H9 (cell line): ENCODE measurements around the gene VWA1. TPM values are rescaled to one million over a fixed set of nuclear protein-coding genes. Genes with fewer than 3 reads are reported as not detected.

Source experiments
- DNase-seq: peaks from one replicate; pipeline ENCODE4 v3.0.0-alpha.2; 2017
- H2AFZ ChIP-seq: one replicate; pipeline ENCODE4 v1.6.1; 2013; ENCODE audit warnings: mild to moderate bottlenecking, low read length, control low read depth, moderate library complexity
- H2AK5ac ChIP-seq: 2 replicates; pipeline ENCODE4 v1.6.1; 2013; ENCODE audit warnings: low read length, control low read depth, mixed read lengths; ENCODE audit not compliant: insufficient read length
- H2BK120ac ChIP-seq: one replicate; pipeline ENCODE4 v1.6.1; 2013; ENCODE audit warnings: low read depth, mild to moderate bottlenecking, low read length, control low read depth, inconsistent platforms; ENCODE audit not compliant: poor library complexity, severe bottlenecking
- H2BK12ac ChIP-seq: 2 replicates; pipeline ENCODE4 v1.6.1; 2013; ENCODE audit warnings: low read length, control low read depth, mixed read lengths, low read depth; ENCODE audit not compliant: insufficient read length
- H2BK15ac ChIP-seq: 2 replicates; pipeline ENCODE4 v1.6.1; 2013; ENCODE audit warnings: low read depth, low read length, control low read depth
- H2BK20ac ChIP-seq: one replicate; pipeline ENCODE4 v1.6.1; 2013; ENCODE audit warnings: low read depth, mild to moderate bottlenecking, low read length, control low read depth, inconsistent platforms; ENCODE audit not compliant: poor library complexity, severe bottlenecking
- H2BK5ac ChIP-seq: 2 replicates; pipeline ENCODE4 v1.6.1; 2013; ENCODE audit warnings: low read length, control low read depth, mixed read lengths; ENCODE audit not compliant: insufficient read length
- H3K14ac ChIP-seq: 2 replicates; pipeline ENCODE4 v1.6.1; 2013; ENCODE audit warnings: low read length, control low read depth; ENCODE audit not compliant: insufficient read depth
- H3K18ac ChIP-seq: 2 replicates; pipeline ENCODE4 v1.6.1; 2013; ENCODE audit warnings: low read depth, mild to moderate bottlenecking, mixed read lengths, low read length, control low read depth; ENCODE audit not compliant: insufficient read length
- H3K23ac ChIP-seq: 2 replicates; pipeline ENCODE4 v1.6.1; 2013; ENCODE audit warnings: low read length, control low read depth, mixed read lengths, low read depth; ENCODE audit not compliant: insufficient read length
- H3K23me2 ChIP-seq: 2 replicates; pipeline ENCODE4 v1.6.1; 2013; ENCODE audit warnings: low read depth, mild to moderate bottlenecking, mixed read lengths, low read length, control low read depth; ENCODE audit not compliant: insufficient read length, poor library complexity, severe bottlenecking
- H3K27ac ChIP-seq: 2 replicates; pipeline ENCODE4 v1.5.1; 2013; ENCODE audit warnings: low read length, control low read depth, mixed read lengths, low read depth; ENCODE audit not compliant: insufficient read length
- H3K27me3 ChIP-seq: 2 replicates; pipeline ENCODE4 v1.6.1; 2013; ENCODE audit warnings: low read length, control low read depth, inconsistent platforms; ENCODE audit not compliant: insufficient read depth
- H3K4ac ChIP-seq: 2 replicates; pipeline ENCODE4 v1.6.1; 2013; ENCODE audit warnings: low read depth, mild to moderate bottlenecking, control low read depth, inconsistent platforms, low read length, moderate library complexity
- H3K4me1 ChIP-seq: 2 replicates; pipeline ENCODE4 v1.6.1; 2013; ENCODE audit warnings: low read length, control low read depth, inconsistent platforms; ENCODE audit not compliant: insufficient read depth
- H3K4me2 ChIP-seq: 2 replicates; pipeline ENCODE4 v1.6.1; 2013; ENCODE audit warnings: low read length, control low read depth, mixed read lengths; ENCODE audit not compliant: insufficient read length, insufficient read depth
- H3K56ac ChIP-seq: 2 replicates; pipeline ENCODE4 v1.6.1; 2013; ENCODE audit warnings: low read depth, mild to moderate bottlenecking, mixed read lengths, low read length, control low read depth; ENCODE audit not compliant: insufficient read length
- H3K79me1 ChIP-seq: 2 replicates; pipeline ENCODE4 v1.6.1; 2013; ENCODE audit warnings: low read depth, mild to moderate bottlenecking, moderate library complexity, low read length, control low read depth, inconsistent platforms; ENCODE audit not compliant: insufficient read depth, poor library complexity, severe bottlenecking
- H3K79me2 ChIP-seq: 2 replicates; pipeline ENCODE4 v1.6.1; 2013; ENCODE audit warnings: low read length, control low read depth, inconsistent platforms; ENCODE audit not compliant: insufficient read depth
- H3K9ac ChIP-seq: 2 replicates; pipeline ENCODE4 v1.6.1; 2013; ENCODE audit warnings: low read length, control low read depth, mixed read lengths; ENCODE audit not compliant: insufficient read length; ENCODE audit errors: extremely low read depth
- H3K9me3 ChIP-seq: one replicate; pipeline ENCODE4 v1.6.1; 2013; ENCODE audit warnings: low read depth, low read length, inconsistent platforms; ENCODE audit not compliant: control insufficient read depth
- H3T11ph ChIP-seq: one replicate; pipeline ENCODE4 v1.6.1; 2013; ENCODE audit warnings: mild to moderate bottlenecking, low read length, control low read depth, inconsistent platforms
- H4K20me1 ChIP-seq: one replicate; pipeline ENCODE4 v1.6.1; 2013; ENCODE audit not compliant: control insufficient read depth, insufficient read length, insufficient read depth
- H4K5ac ChIP-seq: 2 replicates; pipeline ENCODE4 v1.6.1; 2013; ENCODE audit warnings: low read depth, mild to moderate bottlenecking, mixed read lengths, low read length, control low read depth; ENCODE audit not compliant: insufficient read length
- H4K8ac ChIP-seq: replicated peaks from 2 replicates; pipeline ENCODE4 v1.6.1; 2013; ENCODE audit warnings: low read length, control low read depth, mixed read lengths, low read depth; ENCODE audit not compliant: insufficient read length
- H4K91ac ChIP-seq: 2 replicates; pipeline ENCODE4 v1.6.1; 2013; ENCODE audit warnings: low read depth, mild to moderate bottlenecking, moderate library complexity, mixed read lengths, low read length, control low read depth; ENCODE audit not compliant: insufficient read length
- H3K27ac Mint-ChIP-seq, 3 experiments: 2 replicates in 2 of 3; 3 replicates in 1 of 3; pipeline ENCODE4 v1.8.0; 2020 to 2021; ENCODE audit warnings: mixed read lengths in 3 of 3, mild to moderate bottlenecking in 1 of 3, moderate library complexity in 1 of 3
- H3K27me3 Mint-ChIP-seq: 2 replicates; pipeline ENCODE4 v1.8.0; 2021; ENCODE audit warnings: low read depth, mild to moderate bottlenecking, moderate library complexity, mixed read lengths
- H3K36me3 Mint-ChIP-seq, 3 experiments: 2 replicates in 2 of 3; 3 replicates in 1 of 3; pipeline ENCODE4 v1.8.0; 2020 to 2021; ENCODE audit warnings: low read depth in 3 of 3, mixed read lengths in 3 of 3; ENCODE audit not compliant: insufficient read depth in 1 of 3
- H3K4me1 Mint-ChIP-seq, 2 experiments: 2 replicates each; pipeline ENCODE4 v1.8.0; 2020; ENCODE audit warnings: mixed read lengths in 2 of 2
- H3K4me3 Mint-ChIP-seq, 2 experiments: 2 replicates in 1 of 2; 3 replicates in 1 of 2; pipeline ENCODE4 v1.8.0; 2020 to 2021; ENCODE audit warnings: mild to moderate bottlenecking in 2 of 2, mixed read lengths in 2 of 2, moderate library complexity in 1 of 2
- H3K9me3 Mint-ChIP-seq, 2 experiments: 2 replicates in 1 of 2; 3 replicates in 1 of 2; pipeline ENCODE4 v1.8.0; 2020; ENCODE audit warnings: mild to moderate bottlenecking in 2 of 2, mixed read lengths in 2 of 2, moderate library complexity in 1 of 2
- WGBS: extraction: QIAGEN DNeasy Blood & Tissue Kit; methylation state at CpG from one replicate; pipeline ENCODE4 v1.1.7; 2013; ENCODE audit warnings: missing lambda C conversion rate, low lambda C conversion rate, mixed read lengths; ENCODE audit not compliant: insufficient read length; ENCODE audit errors: extremely low coverage; 5-methylcytosine and 5-hydroxymethylcytosine counted together
- total RNA-seq: library from RNA; stranded (reverse); gene quantifications from 2 replicates; pipeline ENCODE4 v1.2.1, GENCODE V29; 2021
- TF ChIP-seq, protein P1 (sequence below): fragments of 200-600 bp; sonication (generic); conservative IDR thresholded peaks from 3 replicates; pipeline ENCODE4 v1.8.0; 2021; ENCODE audit warnings: antibody characterized with exemption, mild to moderate bottlenecking

The VWA1 gene
- total RNA-seq, 1 experiment from 2014 or later, result 57.1 TPM

DNA sequence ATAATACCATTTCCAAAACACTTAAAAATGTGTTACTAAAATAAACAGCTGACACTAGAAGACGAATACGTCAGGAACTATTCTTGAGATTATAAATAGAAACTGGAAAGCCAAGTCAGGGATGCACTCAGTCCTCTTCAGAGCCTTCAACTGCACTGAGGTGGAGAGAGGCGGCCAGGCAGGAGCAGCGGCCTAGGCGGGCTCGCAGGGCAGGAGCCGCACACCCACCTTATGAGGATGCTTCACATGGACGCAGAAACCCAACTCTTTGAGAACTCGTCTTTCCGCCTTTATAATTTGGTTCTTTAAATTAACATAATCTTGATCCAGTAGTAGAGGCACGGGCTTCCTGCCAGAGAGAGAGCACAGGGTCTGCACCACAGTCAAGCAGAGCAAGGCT lies 40.3 kb upstream of the VWA1 start:
- no peak overlapping the region; a peak in 1 of 7 replicates for H3K27ac Mint-ChIP-seq
- no peak overlapping the region for H3K4me3 Mint-ChIP-seq
- H3K79me2 ChIP-seq, result peaks cover 8% of the 10 kb centered on the region; the same call in 1 of the 2 replicates

More for the DNA sequence above, 40.3 kb upstream of the VWA1 start:
- Histone ChIP-seq H2BK20ac (no peak overlapping the region), H3K56ac (no peak overlapping the region), H4K8ac (no peak overlapping the region), H2BK120ac (no peak overlapping the region), H3K27ac (no peak overlapping the region), H3T11ph (no peak overlapping the region), H2AK5ac (no peak overlapping the region), H4K20me1 (no peaks in the 10 kb centered on the region), H2BK15ac (no peak overlapping the region), H3K9me3 (no peaks in the 10 kb centered on the region), H4K5ac (no peak overlapping the region), H3K4me2 (no peak overlapping the region), H3K23me2 (peaks cover 11% of the 10 kb centered on the region), H3K4ac (no peak overlapping the region), H3K23ac (no peak overlapping the region), H3K27me3 (no peaks in the 10 kb centered on the region), H3K79me1 (peaks cover 12% of the 10 kb centered on the region), H3K14ac (no peak overlapping the region), H2BK5ac (no peak overlapping the region), H2BK12ac (no peak overlapping the region), H3K9ac (no peak overlapping the region), H3K18ac (no peak overlapping the region), H4K91ac (no peak overlapping the region), H2AFZ (no peak overlapping the region), H3K4me1 (no peaks in the 10 kb centered on the region)
- Mint-ChIP-seq H3K4me1 (peaks cover 5 to 10% of the 10 kb centered on the region in 2 experiments), H3K9me3 (peaks cover 0 to 2% of the 10 kb centered on the region in 2 experiments; a peak in 1 of 5 replicates), H3K27me3 (no peaks in the 10 kb centered on the region), H3K36me3 (peaks cover 61 to 88% (median 75%) of the 10 kb centered on the region in 3 experiments)
- TF ChIP-seq, protein P1, sequence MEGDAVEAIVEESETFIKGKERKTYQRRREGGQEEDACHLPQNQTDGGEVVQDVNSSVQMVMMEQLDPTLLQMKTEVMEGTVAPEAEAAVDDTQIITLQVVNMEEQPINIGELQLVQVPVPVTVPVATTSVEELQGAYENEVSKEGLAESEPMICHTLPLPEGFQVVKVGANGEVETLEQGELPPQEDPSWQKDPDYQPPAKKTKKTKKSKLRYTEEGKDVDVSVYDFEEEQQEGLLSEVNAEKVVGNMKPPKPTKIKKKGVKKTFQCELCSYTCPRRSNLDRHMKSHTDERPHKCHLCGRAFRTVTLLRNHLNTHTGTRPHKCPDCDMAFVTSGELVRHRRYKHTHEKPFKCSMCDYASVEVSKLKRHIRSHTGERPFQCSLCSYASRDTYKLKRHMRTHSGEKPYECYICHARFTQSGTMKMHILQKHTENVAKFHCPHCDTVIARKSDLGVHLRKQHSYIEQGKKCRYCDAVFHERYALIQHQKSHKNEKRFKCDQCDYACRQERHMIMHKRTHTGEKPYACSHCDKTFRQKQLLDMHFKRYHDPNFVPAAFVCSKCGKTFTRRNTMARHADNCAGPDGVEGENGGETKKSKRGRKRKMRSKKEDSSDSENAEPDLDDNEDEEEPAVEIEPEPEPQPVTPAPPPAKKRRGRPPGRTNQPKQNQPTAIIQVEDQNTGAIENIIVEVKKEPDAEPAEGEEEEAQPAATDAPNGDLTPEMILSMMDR, result no peak
- no CpG with 5 or more reads among the region's 11 CpGs for WGBS
- no peak for DNase-seq
